HUES6 (cell line): ENCODE measurements around the gene IP6K2.
A peak's percentile ranks its signal among the peaks of the same experiment; 100 is the strongest.

Experiments used
- H3K27ac ChIP-seq: 2 replicates; pipeline ENCODE4 v1.7.0; 2013; ENCODE audit warnings: low read depth, mild to moderate bottlenecking, low read length, inconsistent platforms
- H3K27me3 ChIP-seq: 2 replicates; pipeline ENCODE4 v1.6.1; 2013; ENCODE audit warnings: low read length; ENCODE audit not compliant: control insufficient read depth, insufficient read depth
- H3K36me3 ChIP-seq: 2 replicates; pipeline ENCODE4 v1.6.1; 2013; ENCODE audit warnings: low read length; ENCODE audit not compliant: control insufficient read depth, insufficient read depth
- H3K4me1 ChIP-seq: 2 replicates; pipeline ENCODE4 v1.6.1; 2013; ENCODE audit warnings: low read length; ENCODE audit not compliant: control insufficient read depth, insufficient read depth
- H3K4me3 ChIP-seq: 2 replicates; pipeline ENCODE4 v1.5.1; 2013; ENCODE audit warnings: low read depth, low read length
- H3K9ac ChIP-seq: one replicate; pipeline ENCODE4 v1.6.1; 2013; ENCODE audit warnings: mild to moderate bottlenecking, low read length
- H3K9me3 ChIP-seq: 2 replicates; pipeline ENCODE4 v1.6.1; 2013; ENCODE audit warnings: low read depth, low read length; ENCODE audit not compliant: control insufficient read depth, insufficient read depth

Gene IP6K2

DNA sequence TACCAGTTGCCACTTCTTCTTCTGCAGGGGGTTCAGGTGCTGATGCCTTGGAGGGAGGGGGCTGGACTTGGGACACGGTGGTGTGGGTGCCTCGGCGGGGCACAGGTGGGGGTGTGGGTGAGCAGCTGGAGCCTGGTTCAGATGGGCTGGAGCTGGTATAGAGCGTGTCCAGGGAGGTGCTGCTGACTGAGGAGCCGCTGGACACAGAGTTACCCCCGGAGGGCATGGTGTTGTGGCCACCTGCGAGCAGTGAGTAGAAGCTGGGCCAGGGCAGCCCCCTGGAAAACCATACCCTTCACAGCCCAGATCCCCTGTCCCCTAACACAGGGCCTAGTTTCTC is 35.5 kb downstream of the IP6K2 start:
- no peak overlapping the region for H3K4me3 ChIP-seq
- peaks cover 9% of the 10 kb centered on the region for H3K4me1 ChIP-seq
- H3K27me3 ChIP-seq = no peaks in the 10 kb centered on the region
- no peaks in the 10 kb centered on the region for H3K9me3 ChIP-seq
- H3K9ac ChIP-seq = no peak overlapping the region
- H3K36me3 ChIP-seq = peaks cover 64% of the 10 kb centered on the region
- H3K27ac ChIP-seq = no peak overlapping the region

DNA sequence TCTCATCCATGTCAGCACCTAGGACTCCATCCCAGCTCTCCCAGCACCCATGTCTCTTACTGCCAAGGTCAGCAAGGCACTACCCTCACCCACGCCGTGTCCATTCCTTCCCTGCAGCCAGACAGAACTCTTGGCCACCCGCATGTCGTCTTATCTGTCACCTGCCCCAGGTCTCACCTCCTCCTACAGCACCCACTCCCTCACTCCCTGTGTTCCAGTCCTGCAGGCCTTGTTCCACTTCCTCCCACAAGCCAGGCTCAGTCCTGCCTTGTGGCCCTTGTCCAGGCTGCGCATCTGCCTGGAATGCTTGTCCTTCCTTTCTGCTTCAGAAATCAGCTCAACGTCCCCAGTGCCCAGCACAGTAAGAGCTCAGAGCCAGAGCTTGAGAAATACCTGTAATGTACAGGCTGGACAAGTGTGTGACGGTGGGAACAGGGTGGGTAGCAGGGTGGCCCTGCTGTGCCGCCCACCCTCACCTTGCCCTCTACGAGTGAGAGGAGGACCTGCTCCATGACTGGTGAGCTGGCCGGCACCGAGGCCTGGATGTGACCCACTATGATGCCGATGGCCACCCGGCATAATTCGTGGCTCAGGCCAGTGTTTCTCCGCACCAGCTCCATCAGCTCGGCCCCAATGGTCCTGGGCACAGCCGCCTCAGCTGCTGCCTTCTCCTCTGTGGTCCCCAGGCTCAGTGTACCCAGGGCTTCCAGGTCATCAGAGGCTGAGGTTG is 36.0 kb downstream of the IP6K2 start:
- H3K4me1 ChIP-seq = peaks cover 9% of the 10 kb centered on the region
- peaks cover 69% of the 10 kb centered on the region for H3K36me3 ChIP-seq
- no peaks in the 10 kb centered on the region for H3K9me3 ChIP-seq
- H3K9ac ChIP-seq = no peak overlapping the region
- no peak overlapping the region for H3K4me3 ChIP-seq
- H3K27me3 ChIP-seq = no peaks in the 10 kb centered on the region
- no peak overlapping the region for H3K27ac ChIP-seq

DNA sequence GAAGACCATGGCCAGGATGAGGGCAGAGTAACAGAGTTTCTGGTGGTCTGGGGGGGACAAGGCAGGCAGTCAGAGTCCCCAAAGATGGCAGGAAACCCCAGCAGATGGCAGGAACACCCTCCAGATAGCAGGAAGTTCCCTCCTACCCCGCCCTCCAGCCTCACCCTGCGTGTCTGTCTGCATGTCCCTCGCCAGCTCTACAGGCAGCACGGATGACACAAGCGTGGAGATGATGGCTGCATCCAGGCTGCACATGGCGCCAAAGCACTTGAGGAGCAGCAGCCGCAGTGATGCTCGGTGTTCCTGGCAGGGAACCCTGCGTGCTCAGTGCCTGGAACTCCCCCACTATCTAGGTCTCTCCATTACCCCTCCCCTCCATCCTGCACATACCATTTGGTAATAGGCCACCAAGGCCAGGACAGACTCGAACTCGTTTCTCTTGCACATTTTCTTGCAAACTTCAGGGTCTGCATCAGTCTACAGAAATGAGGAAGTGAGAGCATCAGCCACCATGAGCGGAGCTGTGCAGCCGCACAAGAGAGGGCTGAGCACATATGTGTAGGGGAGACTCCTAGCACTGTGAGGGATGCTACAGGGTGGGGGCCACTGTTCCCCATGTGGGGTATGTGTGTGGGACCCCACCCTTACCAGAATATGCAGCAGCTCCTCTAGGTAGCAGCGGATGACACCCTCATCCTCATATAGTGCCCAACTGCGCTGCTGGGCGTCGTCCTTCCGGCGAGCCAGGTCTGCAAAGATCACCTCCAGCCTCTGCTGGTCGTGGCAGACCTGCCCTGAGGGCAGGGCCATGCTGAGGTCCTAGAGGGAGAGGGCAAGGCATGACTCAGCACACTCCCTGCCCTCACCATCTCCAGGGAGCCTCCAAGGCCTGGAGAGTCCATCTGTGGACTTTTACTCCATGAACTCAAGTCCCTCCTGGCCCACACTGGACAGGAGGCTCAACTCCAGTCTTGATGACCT is 37.3 kb downstream of the IP6K2 start:
- H3K4me1 ChIP-seq = peaks cover 7% of the 10 kb centered on the region
- H3K27me3 ChIP-seq = no peaks in the 10 kb centered on the region
- H3K36me3 ChIP-seq = peaks cover 79% of the 10 kb centered on the region
- no peak overlapping the region for H3K9ac ChIP-seq
- no peak overlapping the region for H3K4me3 ChIP-seq
- H3K27ac ChIP-seq = no peak overlapping the region
- H3K9me3 ChIP-seq = no peaks in the 10 kb centered on the region

DNA sequence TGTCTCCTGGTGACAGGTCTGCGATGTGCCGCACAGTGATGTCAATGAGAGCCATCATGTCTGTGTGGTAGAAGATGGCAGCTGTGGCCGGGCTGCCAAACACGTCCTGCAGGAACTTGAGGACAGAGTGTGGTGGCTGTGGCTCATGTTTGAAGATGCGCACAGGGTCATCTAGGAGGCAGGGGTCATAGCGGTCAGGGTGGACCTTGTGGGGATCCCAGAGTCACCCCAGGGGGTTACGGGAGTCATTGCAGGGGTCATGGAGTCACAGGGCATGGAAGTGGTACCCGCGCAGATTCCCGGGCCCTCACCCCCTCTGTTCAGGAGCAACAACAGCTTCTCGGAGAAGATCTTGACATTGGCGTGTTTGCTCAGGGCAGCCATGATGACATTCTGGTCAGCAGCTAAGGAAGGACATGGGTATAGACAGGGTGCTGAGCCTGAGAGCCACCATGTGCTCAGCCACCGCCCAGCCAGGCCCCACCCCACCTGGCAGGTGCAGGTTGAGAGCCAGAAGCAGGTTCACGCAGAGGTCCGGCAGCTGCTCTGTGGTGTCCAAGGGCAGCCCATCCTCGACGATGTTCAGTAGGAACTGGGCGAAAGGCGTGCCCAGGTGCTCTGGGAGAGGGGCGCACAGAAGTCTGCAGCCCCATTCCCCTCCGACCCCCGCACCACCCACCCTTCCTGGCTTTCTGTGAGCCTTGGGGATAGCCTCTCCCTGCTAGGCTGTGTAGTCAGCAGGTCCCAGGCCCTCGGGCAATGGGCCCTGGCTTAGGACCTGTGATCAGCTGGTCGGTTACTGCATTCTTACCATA is 38.2 kb downstream of the IP6K2 start:
- Histone ChIP-seq H3K9ac (no peak overlapping the region), H3K27ac (no peak overlapping the region), H3K36me3 (peaks cover 88% of the 10 kb centered on the region)

DNA sequence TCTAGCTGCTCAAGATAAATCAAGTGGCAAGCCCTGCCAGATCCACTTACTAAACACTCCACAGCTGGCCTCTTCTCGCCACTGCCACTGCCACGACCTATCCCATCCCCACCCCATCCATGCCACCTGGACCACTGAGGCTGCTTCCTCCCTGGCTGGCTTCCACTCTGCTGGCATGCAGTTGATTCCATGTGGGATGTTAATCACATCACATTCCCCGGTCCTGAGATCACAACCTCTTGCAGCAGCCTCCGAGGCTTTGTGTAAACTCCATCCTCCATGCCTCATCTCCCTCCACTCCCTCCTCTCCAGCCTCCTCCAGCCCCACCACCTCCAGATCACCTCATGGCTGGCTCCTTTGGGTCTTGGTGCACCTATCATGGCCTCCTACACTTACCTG is 39.0 kb downstream of the IP6K2 start:
- Histone ChIP-seq H3K4me1 (no peaks in the 10 kb centered on the region), H3K9ac (no peak overlapping the region), H3K27me3 (no peaks in the 10 kb centered on the region), H3K9me3 (no peaks in the 10 kb centered on the region), H3K4me3 (no peak overlapping the region), H3K36me3 (peaks cover 88% of the 10 kb centered on the region), H3K27ac (no peak overlapping the region)

More for the DNA sequence above, 38.2 kb downstream of the IP6K2 start:
- no peaks in the 10 kb centered on the region for H3K27me3 ChIP-seq
- no peaks in the 10 kb centered on the region for H3K9me3 ChIP-seq
- H3K4me1 ChIP-seq = no peaks in the 10 kb centered on the region
- no peak overlapping the region for H3K4me3 ChIP-seq

DNA sequence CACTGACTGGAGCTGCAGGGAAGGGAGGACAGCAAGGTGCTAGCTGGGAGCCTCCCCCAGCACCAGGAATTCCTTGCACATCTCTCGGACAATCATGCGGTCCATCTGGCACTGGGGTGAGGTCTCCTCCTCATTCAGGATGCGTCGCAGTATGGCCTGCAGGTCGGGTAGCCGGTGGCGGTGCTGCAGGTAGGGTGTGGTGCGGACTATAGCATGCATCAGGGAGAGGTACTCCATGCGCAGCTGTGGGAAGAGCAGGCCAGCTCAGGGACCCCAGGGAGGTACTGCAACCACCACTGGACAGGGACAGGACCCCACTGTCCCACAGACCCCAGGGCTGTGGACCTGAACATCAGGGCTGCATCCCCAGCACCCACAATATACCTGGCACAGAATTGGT is 42.5 kb downstream of the IP6K2 start:
- peaks cover 74% of the 10 kb centered on the region for H3K36me3 ChIP-seq
- no peak overlapping the region for H3K4me3 ChIP-seq
- H3K27me3 ChIP-seq = no peaks in the 10 kb centered on the region
- H3K27ac ChIP-seq = no peak overlapping the region
- H3K9ac ChIP-seq = no peak overlapping the region
- no peaks in the 10 kb centered on the region for H3K4me1 ChIP-seq
- no peaks in the 10 kb centered on the region for H3K9me3 ChIP-seq

DNA sequence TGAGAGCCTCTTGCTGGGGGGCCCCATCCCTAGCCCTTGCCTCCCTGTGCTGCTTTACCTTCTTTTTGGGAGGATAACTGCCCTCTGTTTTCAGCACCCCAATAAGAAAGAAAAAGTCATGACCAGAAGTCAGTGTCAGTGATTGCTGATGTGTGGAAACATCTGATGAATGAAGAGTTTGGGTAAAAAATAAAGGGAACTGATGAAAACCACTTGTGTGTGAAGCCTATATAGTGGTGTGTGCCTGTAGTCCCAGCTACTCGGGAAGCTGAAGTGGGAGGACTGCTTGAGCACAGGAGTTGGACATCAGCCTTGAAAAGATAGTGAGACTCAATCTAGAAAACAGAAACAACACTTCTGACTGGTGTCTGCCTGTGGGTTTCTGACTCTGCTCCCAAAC is 44.5 kb downstream of the IP6K2 start:
- Histone ChIP-seq H3K27ac (no peak overlapping the region), H3K27me3 (no peaks in the 10 kb centered on the region), H3K36me3 (peaks cover 58% of the 10 kb centered on the region), H3K4me1 (no peaks in the 10 kb centered on the region), H3K4me3 (no peak overlapping the region), H3K9ac (no peak overlapping the region), H3K9me3 (no peaks in the 10 kb centered on the region)

DNA sequence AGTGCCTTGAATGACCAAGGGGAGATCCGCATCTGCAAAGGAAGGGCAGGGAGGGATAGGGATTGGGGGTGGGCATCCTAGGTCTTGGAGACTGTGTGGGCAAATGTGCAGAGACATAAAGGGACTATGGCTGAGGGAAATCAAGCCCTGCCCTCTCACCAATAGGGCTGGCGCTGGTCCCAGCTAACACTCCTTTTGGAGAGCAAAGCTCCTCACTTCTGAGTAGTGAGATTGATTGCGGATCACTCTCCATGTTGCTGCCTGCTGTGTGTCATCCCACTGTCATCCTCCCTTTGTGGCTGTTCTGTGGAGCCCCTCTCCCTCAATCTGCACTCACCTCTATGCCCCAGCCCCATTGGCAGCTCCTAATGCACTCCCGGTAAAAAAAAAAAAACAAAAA is 52.1 kb downstream of the IP6K2 start:
- peaks cover 18% of the 10 kb centered on the region for H3K36me3 ChIP-seq
- H3K9ac ChIP-seq = no peak overlapping the region
- peaks cover 3% of the 10 kb centered on the region; the same call in 1 of the 2 replicates for H3K27me3 ChIP-seq
- H3K4me3 ChIP-seq = no peak overlapping the region
- peaks cover 10% of the 10 kb centered on the region for H3K4me1 ChIP-seq
- H3K27ac ChIP-seq = no peak overlapping the region
- H3K9me3 ChIP-seq = no peaks in the 10 kb centered on the region

DNA sequence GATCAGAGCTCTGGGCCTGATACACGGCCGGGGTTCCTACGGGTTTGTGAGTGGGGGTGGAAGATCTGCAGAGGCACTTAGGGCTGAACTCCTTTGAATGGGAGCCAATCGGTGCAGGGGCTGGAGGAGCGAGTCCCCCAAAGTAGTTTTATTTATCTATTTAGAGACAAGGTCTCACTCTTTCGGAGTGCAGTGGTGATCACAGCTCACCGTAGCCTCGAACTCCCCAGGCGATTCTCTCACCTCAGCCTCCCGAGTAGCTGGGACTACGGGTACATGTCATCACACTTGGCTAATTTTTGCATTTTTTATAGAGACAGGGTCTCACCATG is 52.7 kb downstream of the IP6K2 start:
- Histone ChIP-seq H3K9me3 (no peaks in the 10 kb centered on the region), H3K27ac (no peak overlapping the region), H3K4me3 (peak overlapping the region; percentile 72), H3K9ac (peak overlapping the region; percentile 8), H3K27me3 (peaks cover 3% of the 10 kb centered on the region; the same call in 1 of the 2 replicates), H3K4me1 (peaks cover 10% of the 10 kb centered on the region), H3K36me3 (peaks cover 24% of the 10 kb centered on the region)

DNA sequence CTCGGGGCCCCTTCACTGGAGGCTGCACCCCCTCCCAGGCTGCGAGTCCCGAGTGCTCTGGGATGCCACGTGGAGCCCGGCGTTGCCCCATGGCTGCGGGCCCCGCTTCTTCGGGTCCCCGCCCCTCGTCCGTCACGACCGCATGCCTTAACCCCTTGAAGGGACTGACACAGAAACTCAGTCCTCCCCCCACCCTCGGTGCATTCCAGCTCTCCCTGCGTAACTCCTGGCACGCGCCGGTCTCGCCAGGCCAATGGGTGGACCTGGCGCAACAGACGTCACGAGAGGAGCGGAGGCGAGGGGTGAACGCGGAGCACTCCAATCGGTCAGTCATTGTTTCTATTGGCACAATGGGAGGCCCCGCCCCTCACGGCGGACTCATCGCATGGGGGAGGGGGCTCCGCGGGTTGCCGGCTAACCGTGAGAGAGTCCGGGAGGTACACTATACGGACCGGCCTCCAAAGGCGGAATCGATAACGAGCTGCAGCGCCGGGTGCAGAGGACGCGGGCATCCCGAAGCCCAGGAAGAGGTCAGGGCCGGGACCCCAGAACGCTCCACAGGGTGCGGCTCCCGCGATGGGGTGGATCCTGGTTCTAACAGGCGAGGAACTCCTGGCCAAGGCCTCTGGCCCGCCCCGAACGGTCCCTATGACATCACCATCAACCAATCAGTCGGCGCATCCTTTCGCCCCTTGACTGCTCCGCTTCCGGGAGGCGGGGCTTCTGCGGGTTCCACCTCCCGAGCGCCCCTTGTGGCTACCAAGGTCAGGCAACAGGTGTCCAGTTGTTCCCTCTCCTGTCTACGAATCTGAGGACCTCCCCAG is 53.3 kb downstream of the IP6K2 start:
- Histone ChIP-seq H3K4me1 (peaks cover 10% of the 10 kb centered on the region), H3K27ac (peak overlapping the region; percentile 94), H3K9me3 (no peaks in the 10 kb centered on the region), H3K27me3 (peaks cover 3% of the 10 kb centered on the region; the same call in 1 of the 2 replicates), H3K4me3 (peak overlapping the region; percentile 72), H3K9ac (peak overlapping the region; percentile 85), H3K36me3 (peaks cover 25% of the 10 kb centered on the region)
